Measurements from ENCODE around the gene CNOT2.

DNA sequence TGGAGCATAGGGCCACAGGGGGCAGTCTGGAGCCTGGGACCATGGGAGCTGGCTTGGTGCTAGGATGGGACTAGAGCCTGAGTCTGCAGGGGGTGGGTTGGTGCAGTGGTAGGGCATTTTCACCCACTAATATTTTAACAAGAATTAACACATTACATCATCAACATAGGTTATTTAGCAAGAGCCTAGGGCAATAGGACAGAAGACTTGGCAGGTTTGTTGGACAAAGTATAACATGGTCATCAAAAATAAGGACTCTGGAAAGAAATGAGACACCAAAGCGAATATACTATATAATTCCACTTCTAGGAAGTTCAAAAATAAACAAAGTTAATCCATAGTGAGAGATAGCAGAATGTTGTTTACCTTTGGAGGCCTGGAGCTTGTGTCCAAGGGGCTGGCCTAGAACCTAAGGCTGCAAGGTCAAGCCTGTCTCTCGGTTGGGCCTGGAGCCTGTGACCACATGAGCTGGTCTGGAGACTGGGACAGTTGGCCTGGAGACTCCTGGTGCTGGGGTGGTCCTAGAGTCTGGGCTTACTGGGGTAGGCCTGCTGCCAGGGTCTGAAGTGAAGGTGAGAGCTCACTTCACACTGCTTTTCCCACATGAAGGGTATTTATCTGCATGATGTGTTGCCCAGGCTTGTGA lies 28.1 kb upstream of the CNOT2 start:
- TF ChIP-seq, protein P1, sequence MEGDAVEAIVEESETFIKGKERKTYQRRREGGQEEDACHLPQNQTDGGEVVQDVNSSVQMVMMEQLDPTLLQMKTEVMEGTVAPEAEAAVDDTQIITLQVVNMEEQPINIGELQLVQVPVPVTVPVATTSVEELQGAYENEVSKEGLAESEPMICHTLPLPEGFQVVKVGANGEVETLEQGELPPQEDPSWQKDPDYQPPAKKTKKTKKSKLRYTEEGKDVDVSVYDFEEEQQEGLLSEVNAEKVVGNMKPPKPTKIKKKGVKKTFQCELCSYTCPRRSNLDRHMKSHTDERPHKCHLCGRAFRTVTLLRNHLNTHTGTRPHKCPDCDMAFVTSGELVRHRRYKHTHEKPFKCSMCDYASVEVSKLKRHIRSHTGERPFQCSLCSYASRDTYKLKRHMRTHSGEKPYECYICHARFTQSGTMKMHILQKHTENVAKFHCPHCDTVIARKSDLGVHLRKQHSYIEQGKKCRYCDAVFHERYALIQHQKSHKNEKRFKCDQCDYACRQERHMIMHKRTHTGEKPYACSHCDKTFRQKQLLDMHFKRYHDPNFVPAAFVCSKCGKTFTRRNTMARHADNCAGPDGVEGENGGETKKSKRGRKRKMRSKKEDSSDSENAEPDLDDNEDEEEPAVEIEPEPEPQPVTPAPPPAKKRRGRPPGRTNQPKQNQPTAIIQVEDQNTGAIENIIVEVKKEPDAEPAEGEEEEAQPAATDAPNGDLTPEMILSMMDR (IDR thresholded peaks at IDR 0.05): no peak
- no peak for TF ChIP-seq POLR2A (IDR thresholded peaks at IDR 0.05)
